ENCODE results near the gene SBK2.
A peak's percentile ranks its signal among the peaks of the same experiment; 100 is the strongest.

Gene SBK2

GRCh38 chr19:55528030-55528803, 8.7 kb downstream of the SBK2 start:
- Histone ChIP-seq H3K27ac (replicated peaks; ENCODE audit: low read length) (no peak overlapping the region), H2AK5ac (ENCODE audit: low read depth, low read length) (no peak overlapping the region), H4K8ac (ENCODE audit: low read depth, low read length) (peak overlapping the region; percentile 17), H3K4me1 (ENCODE audit: control insufficient read depth in 2 of 2, insufficient read depth in 1 of 2, low read depth in 1 of 2, low read length in 2 of 2) (peaks cover 14 to 17% of the 10 kb centered on the region in 2 donors), H3K4ac (ENCODE audit: low read length) (no peak overlapping the region), H3K27me3 (ENCODE audit: control insufficient read depth in 3 of 3, insufficient read depth in 3 of 3, low read depth in 1 of 3, low read length in 3 of 3) (no peaks in the 10 kb centered on the region), H3K9ac (ENCODE audit: low read depth, low read length, poor library complexity) (peak overlapping the region; percentile 63), H3K23ac (ENCODE audit: low read depth, low read length, poor library complexity) (peak overlapping the region; percentile 18), H2AFZ (ENCODE audit: low read length) (peak overlapping the region; percentile 72), H3K14ac (ENCODE audit: low read length) (no peak overlapping the region), H2BK5ac (ENCODE audit: low read length) (no peak overlapping the region), H2BK120ac (ENCODE audit: low read depth, low read length) (no peak overlapping the region), H3K79me1 (ENCODE audit: low read depth, low read length) (peaks cover 2% of the 10 kb centered on the region), H3K9me3 (replicated peaks in 1 of 2; ENCODE audit: control insufficient read depth in 2 of 2, insufficient read depth in 1 of 2, low read depth in 1 of 2, low read length in 2 of 2) (peaks cover 0 to 14% of the 10 kb centered on the region in 2 donors), H2BK15ac (ENCODE audit: low read length) (no peak overlapping the region), H3K36me3 (replicated peaks in 1 of 2; ENCODE audit: control insufficient read depth in 2 of 2, insufficient read depth in 2 of 2, low read length in 2 of 2) (peaks cover 0 to 4% of the 10 kb centered on the region in 2 donors), H2BK12ac (ENCODE audit: low read length) (no peak overlapping the region), H3K18ac (ENCODE audit: low read length) (peak overlapping the region; percentile 15), H3K4me2 (ENCODE audit: insufficient read depth, low read length, poor library complexity, severe bottlenecking) (no peak overlapping the region), H3K4me3 (ENCODE audit: low read length in 2 of 2) (no peak overlapping the region), H4K91ac (ENCODE audit: low read depth, low read length, poor library complexity) (no peak overlapping the region)
- no CpG with 5 or more reads among the region's 15 CpGs for WGBS, 2 donors (ENCODE audit: extremely low coverage in 2 of 2, insufficient read length in 2 of 2, insufficient replicate concordance in 1 of 2)
- DNase-seq (ENCODE audit: low spot score) = no peak

GRCh38 chr19:55527197-55528029, 9.5 kb downstream of the SBK2 start:
- DNase-seq (ENCODE audit: low spot score) = no peak
- peaks cover 2% of the 10 kb centered on the region for H3K79me1 ChIP-seq (ENCODE audit: low read depth, low read length)
- H3K4me3 ChIP-seq (ENCODE audit: low read length in 2 of 2) = peak overlapping the region in 1 of 2 donors; percentile 23
- peaks cover 0 to 14% of the 10 kb centered on the region in 2 donors for H3K9me3 ChIP-seq (replicated peaks in 1 of 2; ENCODE audit: control insufficient read depth in 2 of 2, insufficient read depth in 1 of 2, low read depth in 1 of 2, low read length in 2 of 2)
- peak overlapping the region; percentile 71 for H3K9ac ChIP-seq (ENCODE audit: low read depth, low read length, poor library complexity)
- peak overlapping the region; percentile 77 for H4K91ac ChIP-seq (ENCODE audit: low read depth, low read length, poor library complexity)
- no peak overlapping the region for H2AK5ac ChIP-seq (ENCODE audit: low read depth, low read length)
- no peak overlapping the region for H3K27ac ChIP-seq (replicated peaks; ENCODE audit: low read length)
- peaks cover 14 to 17% of the 10 kb centered on the region in 2 donors for H3K4me1 ChIP-seq (ENCODE audit: control insufficient read depth in 2 of 2, insufficient read depth in 1 of 2, low read depth in 1 of 2, low read length in 2 of 2)
- H3K14ac ChIP-seq (ENCODE audit: low read length) = peak overlapping the region; percentile 28
- H2BK12ac ChIP-seq (ENCODE audit: low read length) = peak overlapping the region; percentile 8
- H3K23ac ChIP-seq (ENCODE audit: low read depth, low read length, poor library complexity) = peak overlapping the region; percentile 71
- peaks cover 0 to 4% of the 10 kb centered on the region in 2 donors for H3K36me3 ChIP-seq (replicated peaks in 1 of 2; ENCODE audit: control insufficient read depth in 2 of 2, insufficient read depth in 2 of 2, low read length in 2 of 2)
- H4K8ac ChIP-seq (ENCODE audit: low read depth, low read length) = peak overlapping the region; percentile 52
- H3K27me3 ChIP-seq (ENCODE audit: control insufficient read depth in 3 of 3, insufficient read depth in 3 of 3, low read depth in 1 of 3, low read length in 3 of 3) = no peaks in the 10 kb centered on the region
- no CpG with 5 or more reads among the region's 22 CpGs for WGBS, 2 donors (ENCODE audit: extremely low coverage in 2 of 2, insufficient read length in 2 of 2, insufficient replicate concordance in 1 of 2)
- no peak overlapping the region for H3K4ac ChIP-seq (ENCODE audit: low read length)
- no peak overlapping the region for H2BK120ac ChIP-seq (ENCODE audit: low read depth, low read length)
- H2BK15ac ChIP-seq (ENCODE audit: low read length) = no peak overlapping the region
- no peak overlapping the region for H3K4me2 ChIP-seq (ENCODE audit: insufficient read depth, low read length, poor library complexity, severe bottlenecking)
- H2AFZ ChIP-seq (ENCODE audit: low read length) = no peak overlapping the region
- H2BK5ac ChIP-seq (ENCODE audit: low read length) = no peak overlapping the region
- no peak overlapping the region for H3K18ac ChIP-seq (ENCODE audit: low read length)

GRCh38 chr19:55526216-55527196, 10.4 kb downstream of the SBK2 start:
- Histone ChIP-seq H3K9me3 (replicated peaks in 1 of 2; ENCODE audit: control insufficient read depth in 2 of 2, insufficient read depth in 1 of 2, low read depth in 1 of 2, low read length in 2 of 2) (peaks cover 0 to 14% of the 10 kb centered on the region in 2 donors), H2BK5ac (ENCODE audit: low read length) (peak overlapping the region; percentile 71), H3K27me3 (ENCODE audit: control insufficient read depth in 3 of 3, insufficient read depth in 3 of 3, low read depth in 1 of 3, low read length in 3 of 3) (no peaks in the 10 kb centered on the region), H3K36me3 (replicated peaks in 1 of 2; ENCODE audit: control insufficient read depth in 2 of 2, insufficient read depth in 2 of 2, low read length in 2 of 2) (peaks cover 0 to 4% of the 10 kb centered on the region in 2 donors), H3K4me1 (ENCODE audit: control insufficient read depth in 2 of 2, insufficient read depth in 1 of 2, low read depth in 1 of 2, low read length in 2 of 2) (peaks cover 16 to 17% of the 10 kb centered on the region in 2 donors), H2AK5ac (ENCODE audit: low read depth, low read length) (peak overlapping the region; percentile 43), H2BK12ac (ENCODE audit: low read length) (peak overlapping the region; percentile 77), H3K14ac (ENCODE audit: low read length) (peak overlapping the region; percentile 84), H3K9ac (ENCODE audit: low read depth, low read length, poor library complexity) (peak overlapping the region; percentile 71), H2AFZ (ENCODE audit: low read length) (peak overlapping the region; percentile 51), H3K4me3 (ENCODE audit: low read length in 2 of 2) (peak overlapping the region in 1 of 2 donors; percentile 23), H2BK15ac (ENCODE audit: low read length) (peak overlapping the region; percentile 91), H3K18ac (ENCODE audit: low read length) (peak overlapping the region; percentile 91), H3K27ac (replicated peaks; ENCODE audit: low read length) (peak overlapping the region; percentile 61), H2BK120ac (ENCODE audit: low read depth, low read length) (no peak overlapping the region), H3K23ac (ENCODE audit: low read depth, low read length, poor library complexity) (peak overlapping the region; percentile 71), H3K4ac (ENCODE audit: low read length) (peak overlapping the region; percentile 1), H4K91ac (ENCODE audit: low read depth, low read length, poor library complexity) (peak overlapping the region; percentile 77), H4K8ac (ENCODE audit: low read depth, low read length) (peak overlapping the region; percentile 97), H3K4me2 (ENCODE audit: insufficient read depth, low read length, poor library complexity, severe bottlenecking) (no peak overlapping the region), H3K79me1 (ENCODE audit: low read depth, low read length) (peaks cover 2% of the 10 kb centered on the region)
- no CpG with 5 or more reads among the region's 35 CpGs for WGBS, 2 donors (ENCODE audit: extremely low coverage in 2 of 2, insufficient read length in 2 of 2, insufficient replicate concordance in 1 of 2)
- DNase-seq (ENCODE audit: low spot score) = no peak
